ENCODE results near the gene RNPS1. TPM values are rescaled to one million over a fixed set of nuclear protein-coding genes. Genes with fewer than 3 reads are reported as not detected.

The RNPS1 gene
- total and polyA plus RNA-seq, 9 of the 15 experiments (the other 6 are each of a cell fraction or from before 2014, with no cell fraction given), result 44.9 to 338 (median 202) TPM

GRCh38 chr16:2213817-2214718 lies 53.9 kb downstream of the RNPS1 start (continued):
- TF ChIP-seq, protein P1, sequence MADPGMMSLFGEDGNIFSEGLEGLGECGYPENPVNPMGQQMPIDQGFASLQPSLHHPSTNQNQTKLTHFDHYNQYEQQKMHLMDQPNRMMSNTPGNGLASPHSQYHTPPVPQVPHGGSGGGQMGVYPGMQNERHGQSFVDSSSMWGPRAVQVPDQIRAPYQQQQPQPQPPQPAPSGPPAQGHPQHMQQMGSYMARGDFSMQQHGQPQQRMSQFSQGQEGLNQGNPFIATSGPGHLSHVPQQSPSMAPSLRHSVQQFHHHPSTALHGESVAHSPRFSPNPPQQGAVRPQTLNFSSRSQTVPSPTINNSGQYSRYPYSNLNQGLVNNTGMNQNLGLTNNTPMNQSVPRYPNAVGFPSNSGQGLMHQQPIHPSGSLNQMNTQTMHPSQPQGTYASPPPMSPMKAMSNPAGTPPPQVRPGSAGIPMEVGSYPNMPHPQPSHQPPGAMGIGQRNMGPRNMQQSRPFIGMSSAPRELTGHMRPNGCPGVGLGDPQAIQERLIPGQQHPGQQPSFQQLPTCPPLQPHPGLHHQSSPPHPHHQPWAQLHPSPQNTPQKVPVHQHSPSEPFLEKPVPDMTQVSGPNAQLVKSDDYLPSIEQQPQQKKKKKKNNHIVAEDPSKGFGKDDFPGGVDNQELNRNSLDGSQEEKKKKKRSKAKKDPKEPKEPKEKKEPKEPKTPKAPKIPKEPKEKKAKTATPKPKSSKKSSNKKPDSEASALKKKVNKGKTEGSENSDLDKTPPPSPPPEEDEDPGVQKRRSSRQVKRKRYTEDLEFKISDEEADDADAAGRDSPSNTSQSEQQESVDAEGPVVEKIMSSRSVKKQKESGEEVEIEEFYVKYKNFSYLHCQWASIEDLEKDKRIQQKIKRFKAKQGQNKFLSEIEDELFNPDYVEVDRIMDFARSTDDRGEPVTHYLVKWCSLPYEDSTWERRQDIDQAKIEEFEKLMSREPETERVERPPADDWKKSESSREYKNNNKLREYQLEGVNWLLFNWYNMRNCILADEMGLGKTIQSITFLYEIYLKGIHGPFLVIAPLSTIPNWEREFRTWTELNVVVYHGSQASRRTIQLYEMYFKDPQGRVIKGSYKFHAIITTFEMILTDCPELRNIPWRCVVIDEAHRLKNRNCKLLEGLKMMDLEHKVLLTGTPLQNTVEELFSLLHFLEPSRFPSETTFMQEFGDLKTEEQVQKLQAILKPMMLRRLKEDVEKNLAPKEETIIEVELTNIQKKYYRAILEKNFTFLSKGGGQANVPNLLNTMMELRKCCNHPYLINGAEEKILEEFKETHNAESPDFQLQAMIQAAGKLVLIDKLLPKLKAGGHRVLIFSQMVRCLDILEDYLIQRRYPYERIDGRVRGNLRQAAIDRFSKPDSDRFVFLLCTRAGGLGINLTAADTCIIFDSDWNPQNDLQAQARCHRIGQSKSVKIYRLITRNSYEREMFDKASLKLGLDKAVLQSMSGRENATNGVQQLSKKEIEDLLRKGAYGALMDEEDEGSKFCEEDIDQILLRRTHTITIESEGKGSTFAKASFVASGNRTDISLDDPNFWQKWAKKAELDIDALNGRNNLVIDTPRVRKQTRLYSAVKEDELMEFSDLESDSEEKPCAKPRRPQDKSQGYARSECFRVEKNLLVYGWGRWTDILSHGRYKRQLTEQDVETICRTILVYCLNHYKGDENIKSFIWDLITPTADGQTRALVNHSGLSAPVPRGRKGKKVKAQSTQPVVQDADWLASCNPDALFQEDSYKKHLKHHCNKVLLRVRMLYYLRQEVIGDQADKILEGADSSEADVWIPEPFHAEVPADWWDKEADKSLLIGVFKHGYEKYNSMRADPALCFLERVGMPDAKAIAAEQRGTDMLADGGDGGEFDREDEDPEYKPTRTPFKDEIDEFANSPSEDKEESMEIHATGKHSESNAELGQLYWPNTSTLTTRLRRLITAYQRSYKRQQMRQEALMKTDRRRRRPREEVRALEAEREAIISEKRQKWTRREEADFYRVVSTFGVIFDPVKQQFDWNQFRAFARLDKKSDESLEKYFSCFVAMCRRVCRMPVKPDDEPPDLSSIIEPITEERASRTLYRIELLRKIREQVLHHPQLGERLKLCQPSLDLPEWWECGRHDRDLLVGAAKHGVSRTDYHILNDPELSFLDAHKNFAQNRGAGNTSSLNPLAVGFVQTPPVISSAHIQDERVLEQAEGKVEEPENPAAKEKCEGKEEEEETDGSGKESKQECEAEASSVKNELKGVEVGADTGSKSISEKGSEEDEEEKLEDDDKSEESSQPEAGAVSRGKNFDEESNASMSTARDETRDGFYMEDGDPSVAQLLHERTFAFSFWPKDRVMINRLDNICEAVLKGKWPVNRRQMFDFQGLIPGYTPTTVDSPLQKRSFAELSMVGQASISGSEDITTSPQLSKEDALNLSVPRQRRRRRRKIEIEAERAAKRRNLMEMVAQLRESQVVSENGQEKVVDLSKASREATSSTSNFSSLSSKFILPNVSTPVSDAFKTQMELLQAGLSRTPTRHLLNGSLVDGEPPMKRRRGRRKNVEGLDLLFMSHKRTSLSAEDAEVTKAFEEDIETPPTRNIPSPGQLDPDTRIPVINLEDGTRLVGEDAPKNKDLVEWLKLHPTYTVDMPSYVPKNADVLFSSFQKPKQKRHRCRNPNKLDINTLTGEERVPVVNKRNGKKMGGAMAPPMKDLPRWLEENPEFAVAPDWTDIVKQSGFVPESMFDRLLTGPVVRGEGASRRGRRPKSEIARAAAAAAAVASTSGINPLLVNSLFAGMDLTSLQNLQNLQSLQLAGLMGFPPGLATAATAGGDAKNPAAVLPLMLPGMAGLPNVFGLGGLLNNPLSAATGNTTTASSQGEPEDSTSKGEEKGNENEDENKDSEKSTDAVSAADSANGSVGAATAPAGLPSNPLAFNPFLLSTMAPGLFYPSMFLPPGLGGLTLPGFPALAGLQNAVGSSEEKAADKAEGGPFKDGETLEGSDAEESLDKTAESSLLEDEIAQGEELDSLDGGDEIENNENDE (IDR thresholded peaks at IDR 0.05; ENCODE audit: low read depth, low read length), result no peak
- TF ChIP-seq NR1H2 (CRISPR knock-in tag; IDR thresholded peaks at IDR 0.05) (no peak), USF2 (CRISPR knock-in tag; IDR thresholded peaks at IDR 0.05) (no peak), NR2F6 (CRISPR knock-in tag; IDR thresholded peaks at IDR 0.05) (no peak), ZNF3 (CRISPR knock-in tag; IDR thresholded peaks at IDR 0.05) (no peak), TEAD2 (tag; IDR thresholded peaks at IDR 0.05) (no peak), MCM7 (IDR thresholded peaks at IDR 0.05) (no peak)

Measured in K562 (cell line).